Measurements from ENCODE around the gene ALKBH4.
"Not testable (repeated sequence)": the region's sequence is repeated elsewhere in the genome, so short reads cannot be mapped to it uniquely, and the experiment has no call there.

The ALKBH4 gene

DNA sequence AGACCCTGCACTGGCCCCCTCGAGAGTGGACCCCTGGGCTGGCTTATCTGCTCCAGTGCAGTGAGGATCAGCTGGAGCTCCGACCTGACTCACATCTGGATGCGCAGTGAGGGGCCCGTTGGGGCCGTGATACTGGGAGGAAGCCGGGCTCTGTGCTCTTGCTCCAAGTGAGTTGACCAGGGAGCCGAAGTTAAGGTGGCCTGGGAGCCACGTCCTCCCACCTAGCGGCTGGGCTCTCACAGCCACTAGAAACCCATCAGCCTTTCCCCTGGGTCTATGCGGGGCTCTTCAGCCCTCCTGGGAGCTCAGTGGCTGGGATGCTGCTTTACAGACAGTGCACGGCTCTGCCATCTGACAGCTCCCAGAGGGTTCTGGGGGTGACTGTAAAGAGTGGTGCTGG lies 9.1 kb downstream of the ALKBH4 start:
- DNase-seq (ENCODE audit: low read depth in 3 of 3), result no peak

DNA sequence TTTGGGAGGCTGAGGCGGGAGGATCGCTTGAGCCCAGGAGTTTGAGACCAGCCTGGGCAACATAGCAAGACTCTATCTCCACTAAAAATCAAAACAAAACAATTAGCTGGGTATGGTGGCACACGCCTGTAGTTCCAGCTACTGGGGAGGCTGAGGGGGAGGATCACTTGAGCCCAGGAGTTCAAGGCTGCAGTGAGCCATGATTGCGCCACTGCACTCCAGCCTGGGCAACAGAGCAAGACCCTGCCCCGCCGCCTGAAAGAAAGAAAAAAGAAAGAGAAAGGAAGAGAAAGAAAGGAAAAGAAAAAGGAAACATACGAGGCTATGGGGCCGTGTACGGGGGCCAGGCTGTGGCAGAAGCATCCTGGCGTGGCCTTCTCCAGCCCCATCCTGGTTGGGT lies 9.7 kb downstream of the ALKBH4 start:
- DNase-seq (ENCODE audit: low read depth in 3 of 3), result not testable (repeated sequence)

DNA sequence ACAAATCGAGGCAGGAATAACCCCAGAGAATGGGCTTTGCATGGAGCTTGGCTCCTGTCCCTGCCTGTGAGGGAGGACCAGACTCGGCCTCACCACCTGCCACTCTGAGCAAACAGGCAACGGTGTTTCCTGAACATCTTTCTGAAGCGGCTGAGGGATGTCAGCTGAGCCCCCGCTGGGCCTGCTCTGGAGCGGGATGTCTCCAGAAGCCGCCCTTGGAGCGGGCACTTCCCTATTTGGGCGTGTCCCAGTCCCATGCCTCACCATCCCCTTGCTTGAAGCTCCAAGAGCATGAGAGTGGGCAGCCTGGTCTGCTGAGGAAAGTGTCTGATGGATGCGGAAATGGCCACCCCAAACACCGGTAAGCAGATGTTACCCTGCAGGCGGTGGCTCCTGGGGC lies 10.2 kb downstream of the ALKBH4 start:
- no peak for DNase-seq (ENCODE audit: low read depth in 3 of 3)

DNA sequence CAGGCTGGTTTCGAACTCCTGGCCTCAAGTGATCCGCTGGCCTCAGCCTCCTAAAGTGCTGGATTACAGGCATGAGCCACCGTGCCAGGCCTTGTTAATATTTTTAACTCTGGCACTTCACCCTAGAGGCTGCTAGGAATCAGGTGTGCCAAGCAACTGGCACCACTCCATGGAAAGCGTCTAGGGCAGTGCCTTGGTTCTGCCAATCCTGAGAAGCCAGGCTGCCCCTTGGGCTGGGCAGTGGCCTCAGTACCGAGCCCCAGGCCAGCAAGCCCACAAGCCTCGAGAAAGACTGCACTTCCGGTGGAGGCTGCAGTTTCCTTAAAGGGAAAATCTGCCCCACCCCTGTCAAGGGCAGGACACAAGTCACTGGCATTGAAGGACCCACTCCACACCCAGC lies 11.3 kb downstream of the ALKBH4 start:
- no peak for DNase-seq (ENCODE audit: low read depth in 3 of 3)

DNA sequence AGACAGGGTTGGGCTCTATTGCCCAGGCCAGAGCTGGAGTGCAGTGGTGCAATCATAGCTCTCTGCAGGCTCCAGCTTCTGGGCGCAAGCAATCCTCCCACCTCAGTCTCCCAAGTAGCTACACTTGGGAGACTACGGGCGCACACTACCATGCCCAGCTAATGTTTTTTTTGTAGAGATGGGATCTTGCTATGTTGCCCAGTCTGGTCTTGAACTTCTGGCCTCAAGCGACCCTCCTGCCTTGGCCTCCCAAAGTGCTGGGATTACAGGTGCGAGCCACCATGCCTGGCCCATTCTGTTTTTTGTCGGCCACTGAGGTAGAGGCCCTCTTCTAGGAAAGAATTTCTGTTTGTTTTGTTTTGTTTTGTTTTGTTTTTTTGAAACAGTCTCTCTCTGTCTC lies 12.2 kb downstream of the ALKBH4 start:
- no peak for DNase-seq (ENCODE audit: low read depth in 3 of 3)

DNA sequence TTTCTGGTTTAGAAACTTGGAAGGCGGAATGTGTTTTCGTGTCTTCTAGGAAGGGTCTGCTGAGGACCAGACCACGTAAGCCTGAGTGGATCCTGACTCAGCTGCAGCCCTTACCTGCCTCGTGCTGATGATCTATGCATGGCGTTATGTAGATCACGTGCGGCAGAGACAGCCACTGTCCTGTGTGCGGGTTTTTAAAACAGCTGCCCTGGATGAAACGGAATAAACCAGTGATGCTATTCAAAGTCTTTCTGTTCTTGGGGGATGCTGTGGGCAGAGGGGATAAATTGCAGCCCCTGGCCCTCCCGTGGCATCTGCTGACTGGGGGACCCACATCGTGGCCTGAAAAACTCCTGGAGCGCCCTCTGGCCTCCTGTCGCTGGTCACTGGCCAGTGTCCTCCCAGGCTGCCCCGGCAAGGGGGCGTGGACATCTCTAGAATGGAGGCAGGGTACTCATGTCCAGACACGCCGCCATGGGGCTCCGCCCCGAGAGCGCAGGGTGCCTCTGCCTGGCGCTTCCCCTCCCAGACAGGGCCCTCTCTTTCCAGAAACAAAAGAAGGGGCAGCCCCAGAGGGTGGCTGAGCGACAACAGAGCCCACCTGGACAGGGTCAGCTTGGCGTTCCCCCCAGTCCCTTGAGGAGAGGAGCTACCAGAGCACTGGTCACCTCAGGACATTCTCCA lies 13.2 kb downstream of the ALKBH4 start:
- no peak for DNase-seq (ENCODE audit: low read depth in 3 of 3)

DNA sequence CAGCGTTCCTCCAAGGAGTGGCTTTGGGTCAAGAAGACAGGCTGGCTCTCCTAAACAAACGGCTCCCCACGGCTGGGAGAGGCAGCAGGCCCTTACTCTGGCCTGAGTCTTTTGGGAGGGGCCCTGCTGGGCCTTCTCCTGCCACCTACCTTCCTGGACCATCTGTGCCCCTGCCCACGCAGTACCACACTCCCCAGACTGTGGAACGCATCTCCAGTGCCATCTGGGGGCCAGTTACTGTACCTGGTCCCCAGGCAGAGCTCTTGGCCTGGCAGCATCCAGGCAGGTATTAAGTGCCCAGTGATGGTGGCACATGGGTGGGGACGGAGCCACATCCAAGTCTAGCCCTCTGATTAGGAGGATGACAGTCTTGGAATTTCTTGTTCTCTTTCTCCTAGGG lies 14.4 kb downstream of the ALKBH4 start:
- DNase-seq (ENCODE audit: low read depth in 3 of 3), result peak in 1 of 3 donors; percentile 34

DNA sequence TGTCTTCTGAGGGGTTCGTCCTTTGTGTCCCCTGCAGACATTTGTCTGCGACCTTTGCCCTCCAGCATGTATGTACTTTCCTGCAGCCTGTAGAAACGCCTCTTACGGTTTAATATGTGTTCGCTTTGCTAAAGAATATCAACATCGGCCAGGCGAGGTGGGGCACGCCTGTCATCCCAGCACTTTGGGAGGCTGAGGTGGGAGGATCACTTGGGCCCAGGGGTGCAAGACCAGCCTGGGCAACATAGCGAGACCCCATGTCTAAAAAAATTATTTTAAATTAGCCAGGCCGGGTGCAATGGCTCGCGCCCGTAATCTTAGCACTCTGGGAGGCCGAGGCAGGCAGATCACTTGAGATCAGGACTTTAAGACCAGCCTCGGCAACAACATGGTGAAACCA lies 15.5 kb downstream of the ALKBH4 start:
- no peak for DNase-seq (ENCODE audit: low read depth in 3 of 3)

DNA sequence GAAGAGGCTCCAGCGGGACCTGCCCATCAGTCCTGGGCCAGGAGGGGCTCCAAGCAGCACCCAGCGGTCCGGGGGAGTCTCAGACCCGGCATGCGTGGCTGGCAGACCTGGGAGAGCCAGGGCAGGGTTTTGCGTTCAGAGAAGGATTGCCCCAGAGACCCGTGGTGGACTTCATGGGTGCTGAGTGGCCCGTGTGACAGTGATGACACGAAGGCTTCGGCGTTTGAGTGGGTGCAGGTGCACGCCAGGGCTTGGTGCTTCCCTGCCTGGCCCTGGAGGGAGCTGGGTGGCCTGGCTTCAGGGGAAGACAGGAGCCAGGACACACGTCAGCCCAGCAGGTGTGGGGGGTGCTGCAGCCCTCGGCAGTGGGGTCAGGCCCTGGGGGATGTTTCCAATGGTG lies 17.4 kb downstream of the ALKBH4 start:
- no peak for DNase-seq (ENCODE audit: low read depth in 3 of 3)

DNA sequence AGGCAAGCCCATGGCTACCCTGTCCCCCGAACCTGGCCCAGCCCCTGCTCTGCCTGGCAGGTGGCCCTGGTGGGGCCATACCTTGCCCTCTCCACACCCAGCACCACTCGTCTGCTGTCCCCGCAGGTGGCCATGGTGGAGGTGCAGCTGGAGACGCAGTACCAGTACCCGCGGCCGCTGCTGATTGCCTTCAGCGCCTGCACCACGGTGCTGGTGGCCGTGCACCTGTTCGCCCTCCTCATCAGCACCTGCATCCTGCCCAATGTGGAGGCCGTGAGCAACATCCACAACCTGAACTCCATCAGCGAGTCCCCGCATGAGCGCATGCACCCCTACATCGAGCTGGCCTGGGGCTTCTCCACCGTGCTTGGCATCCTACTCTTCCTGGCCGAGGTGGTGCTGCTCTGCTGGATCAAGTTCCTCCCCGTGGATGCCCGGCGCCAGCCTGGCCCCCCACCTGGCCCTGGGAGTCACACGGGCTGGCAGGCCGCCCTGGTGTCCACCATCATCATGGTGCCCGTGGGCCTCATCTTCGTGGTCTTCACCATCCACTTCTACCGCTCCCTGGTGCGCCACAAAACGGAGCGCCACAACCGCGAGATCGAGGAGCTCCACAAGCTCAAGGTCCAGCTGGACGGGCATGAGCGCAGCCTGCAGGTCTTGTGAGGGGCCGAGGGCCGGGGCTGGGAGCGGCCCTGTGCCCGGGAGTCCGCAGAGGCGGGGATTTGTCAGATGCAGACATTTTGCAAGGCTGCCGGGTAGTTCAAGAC lies 18.1 kb downstream of the ALKBH4 start:
- no peak for DNase-seq (ENCODE audit: low read depth in 3 of 3)

DNA sequence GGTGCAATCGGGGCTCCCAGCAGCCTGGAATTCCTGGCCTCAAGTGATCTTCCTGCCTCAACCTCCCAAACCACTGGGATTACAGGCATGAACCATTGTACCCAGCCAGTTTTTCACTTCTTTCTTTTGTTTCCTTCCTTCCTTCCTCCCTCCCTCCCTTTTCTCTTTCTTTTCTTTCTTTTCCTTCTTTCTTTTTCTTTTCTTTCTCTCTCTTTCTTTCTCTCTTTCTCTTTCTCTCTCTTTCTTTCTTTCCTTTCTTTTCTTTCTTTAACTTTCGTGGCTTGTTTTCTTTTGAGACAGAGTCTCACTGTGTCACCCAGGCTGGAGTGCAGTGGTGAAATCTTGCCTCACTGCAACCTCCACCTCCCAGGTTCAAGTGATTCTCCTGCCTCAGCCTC lies 19.0 kb downstream of the ALKBH4 start:
- DNase-seq (ENCODE audit: low read depth in 3 of 3), result no peak

DNA sequence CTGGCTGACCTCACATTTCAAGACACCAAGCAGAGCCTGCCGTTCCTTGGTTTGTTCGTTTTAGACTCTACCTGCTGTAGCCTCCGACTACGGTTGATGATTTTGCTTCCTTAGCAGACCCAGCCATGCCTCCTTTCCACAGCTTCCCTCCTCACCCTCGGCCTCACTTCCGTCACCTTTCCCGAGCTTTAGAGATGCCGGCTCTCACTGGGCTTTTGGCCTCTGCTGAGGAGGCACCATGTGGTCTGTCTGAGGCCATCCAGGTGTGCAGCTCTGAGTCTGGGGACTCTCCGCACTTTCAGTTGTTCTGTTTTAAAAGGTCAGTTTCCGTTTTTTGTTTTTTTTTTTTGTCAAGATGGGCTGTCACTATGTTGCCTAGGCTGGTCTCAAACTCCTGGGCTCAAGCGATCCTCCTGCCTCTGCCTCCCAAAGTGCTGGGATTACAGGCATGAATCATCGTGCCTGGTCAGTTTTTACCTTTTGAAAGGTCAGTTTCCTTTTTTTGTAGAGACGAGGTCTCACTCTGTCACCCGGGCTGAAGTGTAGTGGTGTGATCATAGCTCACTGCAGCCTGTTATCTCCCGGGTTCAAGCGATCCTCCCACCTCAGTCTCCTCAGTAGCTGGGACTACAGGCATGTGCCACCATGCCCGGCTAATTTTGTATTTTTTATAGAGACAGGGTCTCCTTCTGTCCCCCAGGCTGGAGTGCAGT lies 19.5 kb downstream of the ALKBH4 start:
- no peak for DNase-seq (ENCODE audit: low read depth in 3 of 3)

DNA sequence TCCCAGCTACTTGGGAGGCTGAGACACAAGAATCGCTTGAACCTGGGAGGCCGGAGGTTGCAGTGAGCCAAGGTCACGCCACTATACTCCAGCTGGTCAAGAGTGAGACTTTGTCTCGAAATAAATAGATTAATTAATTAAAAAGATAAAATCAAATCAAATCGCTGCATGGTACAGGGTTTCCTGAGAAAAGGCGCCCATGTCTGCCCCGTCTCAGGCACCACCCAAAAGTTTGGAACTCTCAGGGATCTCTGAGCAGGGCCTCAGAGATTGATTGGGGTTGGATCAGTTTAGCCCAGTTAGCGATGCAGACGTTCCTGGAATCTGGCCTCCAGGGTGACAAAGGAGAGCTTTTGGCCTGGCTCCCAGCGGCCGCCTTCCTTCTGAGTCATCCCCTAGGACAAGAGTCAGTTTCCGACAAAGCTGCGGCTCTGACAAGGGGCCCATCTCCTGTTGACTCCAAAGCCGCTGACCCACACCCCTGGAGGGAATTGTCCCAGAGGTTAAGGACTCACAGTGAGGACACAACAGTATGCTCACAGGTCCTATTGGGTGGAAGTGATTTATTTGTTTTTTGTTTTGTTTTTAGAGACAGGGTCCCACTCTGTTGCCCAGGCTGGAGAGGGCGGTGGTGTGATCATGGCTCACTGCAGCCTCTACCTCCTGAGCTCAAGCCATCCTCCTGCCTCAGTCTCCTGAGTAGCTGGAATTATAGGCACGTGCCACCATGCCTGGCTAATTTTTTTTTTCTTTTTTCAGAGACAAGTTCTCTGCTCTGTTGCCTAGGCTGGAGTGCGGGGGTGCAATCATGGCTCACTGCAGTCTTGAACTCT lies 24.5 kb downstream of the ALKBH4 start:
- DNase-seq (ENCODE audit: low read depth in 3 of 3), result no peak

DNA sequence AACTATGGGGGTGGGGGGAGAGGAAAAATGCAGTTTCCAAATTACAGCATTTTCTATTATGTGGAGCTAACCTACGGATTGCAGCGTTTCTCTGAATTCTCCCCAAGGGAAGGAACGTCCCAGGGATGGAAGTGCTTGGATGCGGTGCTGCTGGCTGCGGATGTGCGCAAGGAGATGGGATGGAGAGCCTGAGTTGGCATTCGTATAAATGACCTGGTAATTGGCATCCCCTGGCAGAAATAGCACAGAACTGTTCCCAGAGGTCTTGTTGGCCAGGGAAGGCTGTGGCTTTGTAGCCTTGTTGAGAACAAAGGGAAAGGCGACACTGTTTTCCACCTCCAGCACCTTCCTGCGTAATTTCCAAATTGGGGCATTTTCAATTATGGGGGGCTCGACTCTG lies 28.5 kb downstream of the ALKBH4 start:
- no peak for DNase-seq (ENCODE audit: low read depth in 3 of 3)

DNA sequence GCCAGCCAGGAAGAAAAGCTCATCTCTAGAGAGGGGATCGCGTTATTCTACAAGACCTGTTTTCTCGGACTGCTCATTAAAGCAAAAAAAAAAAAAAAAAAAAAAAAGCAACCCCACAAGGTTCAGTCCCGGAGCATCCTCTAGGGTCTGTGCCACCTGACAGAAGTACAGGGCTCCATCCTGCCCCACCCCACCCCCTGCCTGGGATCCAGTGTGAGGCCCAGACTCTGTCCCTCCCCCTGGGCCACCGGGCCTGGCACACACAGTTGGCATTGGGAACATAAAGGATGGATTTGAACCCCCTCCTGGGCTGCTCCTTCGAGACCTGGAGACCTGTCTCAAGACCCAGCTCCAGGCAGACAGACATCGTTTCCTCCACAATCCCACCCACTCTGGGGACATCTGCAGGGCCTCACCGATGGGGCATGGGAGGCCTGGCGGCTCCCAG lies 30.6 kb downstream of the ALKBH4 start:
- no peak for DNase-seq (ENCODE audit: low read depth in 3 of 3)

DNA sequence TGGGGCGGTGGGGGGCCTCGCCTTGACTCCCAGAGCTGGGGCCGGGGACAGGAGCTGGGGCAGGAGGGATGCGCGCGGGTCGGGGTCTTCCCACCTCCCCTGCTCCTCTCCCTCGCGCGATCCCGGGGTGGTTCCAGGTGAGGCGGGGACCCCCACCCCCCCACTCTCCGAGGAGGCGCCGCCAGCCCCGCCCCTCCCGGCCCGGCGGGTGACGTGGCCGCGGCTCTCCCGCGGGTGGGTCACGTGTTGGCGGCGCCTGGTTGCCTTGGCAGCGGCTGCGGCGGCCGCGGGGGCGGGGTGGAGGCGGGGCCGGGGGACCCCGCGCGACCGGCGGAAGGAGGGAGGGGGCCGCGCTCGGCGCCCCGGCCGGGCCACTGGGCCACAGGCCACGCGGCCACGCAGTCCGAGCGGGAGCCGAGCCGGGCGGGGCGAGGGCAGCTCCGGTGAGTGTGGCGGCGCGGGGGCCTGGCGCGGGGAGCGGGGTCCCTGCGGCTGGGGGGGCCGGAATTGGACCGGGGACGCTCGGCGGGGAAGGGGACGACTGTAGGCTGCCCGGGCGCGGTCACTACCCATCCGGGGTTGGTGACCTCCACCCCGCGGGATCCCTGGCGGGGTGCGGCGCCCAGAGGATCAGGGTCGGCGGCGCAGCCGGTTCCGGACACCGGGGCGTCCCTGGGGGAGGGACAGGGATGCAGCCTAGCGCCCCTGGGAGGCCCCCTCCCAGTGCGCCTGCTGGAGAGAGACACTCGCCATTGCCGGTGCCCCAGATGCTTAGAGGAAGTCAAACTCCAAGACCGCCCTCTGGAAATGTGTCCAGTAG lies 31.2 kb downstream of the ALKBH4 start, which contains the start of gene ORAI2:
ORAI2 (plus strand) TSS at position 357 of the 820 bp plus-strand sequence. CDS start 5,382 bp downstream, outside the sequence.
- DNase-seq (ENCODE audit: low read depth in 3 of 3), result peak; percentile 54 to 80 (median 70)

DNA sequence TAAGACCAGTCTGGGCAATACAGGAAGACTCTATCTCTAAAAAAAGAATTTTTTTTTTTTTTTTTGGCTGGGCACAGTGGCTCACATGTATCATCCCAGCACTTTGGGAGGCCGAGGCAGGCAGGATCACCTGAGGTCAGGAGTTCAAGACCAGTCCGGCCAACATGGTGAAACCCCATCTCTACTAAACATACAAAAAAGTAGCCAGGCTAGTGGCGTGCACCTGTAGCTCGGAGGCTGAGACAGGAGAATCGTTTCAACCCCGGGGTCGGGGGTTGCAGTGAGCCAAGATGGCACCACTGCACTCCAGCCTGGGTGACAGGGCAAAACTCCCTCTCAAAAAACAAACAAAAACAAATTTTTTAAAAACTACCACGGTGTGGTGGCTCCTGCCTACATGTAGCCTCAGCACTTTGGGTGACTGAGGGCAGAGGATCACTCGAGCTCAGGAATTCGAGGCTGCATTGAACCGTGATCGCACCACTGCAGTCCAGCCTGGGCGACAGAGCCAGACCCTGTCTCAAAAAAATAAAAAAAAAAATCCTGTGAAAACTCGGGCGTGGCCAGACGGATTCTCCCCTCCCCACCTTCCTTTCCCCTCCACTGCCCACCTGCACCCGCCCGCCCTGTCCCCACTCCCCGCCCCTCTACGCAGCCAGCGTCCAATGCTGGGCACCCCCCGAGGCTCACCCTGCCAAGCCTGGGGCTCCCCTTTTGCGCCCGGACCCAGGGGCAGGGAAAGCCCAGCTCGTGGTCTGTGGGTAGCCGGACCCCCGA lies 32.0 kb downstream of the ALKBH4 start:
- DNase-seq (ENCODE audit: low read depth in 3 of 3), result no peak

DNA sequence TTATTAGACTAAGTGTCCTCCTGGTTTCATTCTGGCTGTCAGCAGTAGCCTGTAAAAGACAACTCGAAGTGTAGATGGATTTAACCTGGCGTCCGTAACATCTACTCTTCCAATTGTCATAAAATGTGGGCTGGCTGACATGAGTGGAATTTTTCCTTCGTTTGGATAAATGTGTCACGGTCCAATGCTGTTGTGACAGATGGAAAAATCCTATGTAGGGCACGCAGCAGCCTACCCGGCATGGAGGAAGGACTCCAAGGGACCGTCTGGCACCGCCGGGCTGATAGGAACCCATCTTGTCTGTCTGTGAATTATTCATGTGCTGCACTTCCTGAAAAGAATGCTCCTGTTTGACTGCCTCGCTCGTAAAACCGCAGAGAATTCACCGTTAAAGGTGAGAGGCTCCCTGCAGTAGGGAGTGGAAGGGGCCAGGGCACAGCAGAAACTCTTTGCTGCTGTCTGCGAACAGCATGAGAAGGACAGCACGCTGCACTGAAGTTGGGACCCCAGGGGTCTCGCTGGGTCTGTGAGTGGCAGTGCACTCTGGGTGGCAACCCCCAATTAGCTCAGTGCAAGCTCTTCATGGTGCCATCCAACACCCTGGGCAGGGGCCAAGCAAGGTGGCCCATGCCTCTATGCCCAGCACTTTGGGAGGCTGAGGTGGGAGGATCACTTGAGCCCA lies 32.9 kb downstream of the ALKBH4 start:
- no peak for DNase-seq (ENCODE audit: low read depth in 3 of 3)

DNA sequence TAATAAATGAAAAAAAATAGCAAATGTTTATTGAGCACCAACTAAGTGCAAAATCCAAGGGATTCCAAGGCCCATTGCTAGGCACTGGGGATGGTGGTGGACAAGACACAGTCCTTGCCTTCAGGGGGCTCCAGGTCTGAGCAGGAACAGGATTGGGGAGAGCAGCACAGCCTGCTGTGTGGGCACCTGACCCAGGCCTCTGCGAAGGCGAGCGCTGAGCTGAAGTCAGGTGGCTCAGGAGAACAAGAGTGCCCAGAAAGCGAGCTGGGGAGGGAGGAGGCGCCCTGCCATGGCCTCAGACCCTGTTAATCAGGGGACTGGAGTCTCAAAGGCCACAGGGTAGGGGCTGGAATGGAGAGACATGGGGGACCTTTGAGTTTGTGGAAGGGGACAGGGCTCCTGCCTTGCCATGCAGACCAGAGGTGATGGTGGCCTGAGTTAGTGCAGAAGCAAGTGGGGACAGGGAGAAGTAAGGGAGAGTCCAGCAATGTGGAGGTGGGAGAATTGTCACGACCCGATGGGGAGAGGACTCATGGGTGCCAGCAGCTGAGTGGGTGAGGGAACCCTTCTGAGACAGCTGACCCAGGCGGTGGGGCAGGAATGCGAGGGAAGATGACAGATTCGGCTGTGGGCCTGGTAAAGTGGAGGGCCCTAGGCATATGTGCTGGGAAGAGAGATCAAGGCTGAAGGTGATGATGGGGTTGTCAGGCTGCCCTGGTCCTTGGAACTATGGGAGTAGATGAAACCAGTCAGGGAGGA lies 35.3 kb downstream of the ALKBH4 start:
- DNase-seq (ENCODE audit: low read depth in 3 of 3), result no peak

Measured in stimulated activated CD4-positive, alpha-beta T cell treated with anti-CD3 and anti-CD28 coated beads, TNF-alpha, amount 100 ng/mL, for 48 hours (primary cell).